ENCODE measurements around the gene INPP5A. TPM values are rescaled to one million over a fixed set of nuclear protein-coding genes. Genes with fewer than 3 reads are reported as not detected.

Gene INPP5A
- total RNA-seq, 1 donor from 2014 or later: 29.5 TPM

GRCh38 chr10:132577350-132578003 lies 39.9 kb downstream of the INPP5A start:
- H3K27me3 ChIP-seq (ENCODE audit: control insufficient read depth, insufficient read depth, low read length): no peaks in the 10 kb centered on the region
- no peak for TF ChIP-seq CTCF (IDR thresholded peaks at IDR 0.05; ENCODE audit: insufficient read depth, low read length, severe bottlenecking)
- FAIRE-seq (no peak), DNase-seq (ENCODE audit: low read depth) (no peak)
- H3K4me3 ChIP-seq (ENCODE audit: low read depth, low read length): no peak overlapping the region
- no peaks in the 10 kb centered on the region for H3K36me3 ChIP-seq (ENCODE audit: control insufficient read depth, insufficient read depth, low read length)

GRCh38 chr10:132578287-132578951 lies 40.8 kb downstream of the INPP5A start:
- H3K4me3 ChIP-seq (ENCODE audit: low read depth, low read length): no peak overlapping the region
- H3K27me3 ChIP-seq (ENCODE audit: control insufficient read depth, insufficient read depth, low read length): no peaks in the 10 kb centered on the region
- no peak for FAIRE-seq
- no peaks in the 10 kb centered on the region for H3K36me3 ChIP-seq (ENCODE audit: control insufficient read depth, insufficient read depth, low read length)
- TF ChIP-seq CTCF (IDR thresholded peaks at IDR 0.05; ENCODE audit: insufficient read depth, low read length, severe bottlenecking): no peak
- DNase-seq (ENCODE audit: low read depth): no peak

- Histone ChIP-seq H3K4me3 (ENCODE audit: low read depth, low read length) (no peak overlapping the region), H3K36me3 (ENCODE audit: control insufficient read depth, insufficient read depth, low read length) (no peaks in the 10 kb centered on the region), H3K27me3 (ENCODE audit: control insufficient read depth, insufficient read depth, low read length) (no peaks in the 10 kb centered on the region)
- TF ChIP-seq CTCF (IDR thresholded peaks at IDR 0.05; ENCODE audit: insufficient read depth, low read length, severe bottlenecking): no peak
- DNase-seq (ENCODE audit: low read depth): no peak
- FAIRE-seq: no peak
Measured at GRCh38 chr10:132579027-132579859, 41.7 kb downstream of the INPP5A start.

- DNase-seq (ENCODE audit: low read depth) (no peak), FAIRE-seq (no peak)
- Histone ChIP-seq H3K27me3 (ENCODE audit: control insufficient read depth, insufficient read depth, low read length) (no peaks in the 10 kb centered on the region), H3K36me3 (ENCODE audit: control insufficient read depth, insufficient read depth, low read length) (no peaks in the 10 kb centered on the region), H3K4me3 (ENCODE audit: low read depth, low read length) (no peak overlapping the region)
- no peak for TF ChIP-seq CTCF (IDR thresholded peaks at IDR 0.05; ENCODE audit: insufficient read depth, low read length, severe bottlenecking)
Measured at GRCh38 chr10:132580143-132580542, 42.6 kb downstream of the INPP5A start.

GRCh38 chr10:132580617-132581016 lies 43.0 kb downstream of the INPP5A start:
- no peak for FAIRE-seq

More at GRCh38 chr10:132580617-132581016, 43.0 kb downstream of the INPP5A start:
- Histone ChIP-seq H3K4me3 (ENCODE audit: low read depth, low read length) (no peak overlapping the region), H3K36me3 (ENCODE audit: control insufficient read depth, insufficient read depth, low read length) (no peaks in the 10 kb centered on the region), H3K27me3 (ENCODE audit: control insufficient read depth, insufficient read depth, low read length) (no peaks in the 10 kb centered on the region)
- no peak for DNase-seq (ENCODE audit: low read depth)
- no peak for TF ChIP-seq CTCF (IDR thresholded peaks at IDR 0.05; ENCODE audit: insufficient read depth, low read length, severe bottlenecking)

Data from bronchial epithelial cell (primary cell).